Activated gamma-delta T cell (primary cell): ENCODE measurements around the gene GSTM4.

Experiments
- DNase-seq: peaks from one replicate; lab custom pipeline; 2025; lab: John Stamatoyannopoulos, UW

The GSTM4 gene

DNA sequence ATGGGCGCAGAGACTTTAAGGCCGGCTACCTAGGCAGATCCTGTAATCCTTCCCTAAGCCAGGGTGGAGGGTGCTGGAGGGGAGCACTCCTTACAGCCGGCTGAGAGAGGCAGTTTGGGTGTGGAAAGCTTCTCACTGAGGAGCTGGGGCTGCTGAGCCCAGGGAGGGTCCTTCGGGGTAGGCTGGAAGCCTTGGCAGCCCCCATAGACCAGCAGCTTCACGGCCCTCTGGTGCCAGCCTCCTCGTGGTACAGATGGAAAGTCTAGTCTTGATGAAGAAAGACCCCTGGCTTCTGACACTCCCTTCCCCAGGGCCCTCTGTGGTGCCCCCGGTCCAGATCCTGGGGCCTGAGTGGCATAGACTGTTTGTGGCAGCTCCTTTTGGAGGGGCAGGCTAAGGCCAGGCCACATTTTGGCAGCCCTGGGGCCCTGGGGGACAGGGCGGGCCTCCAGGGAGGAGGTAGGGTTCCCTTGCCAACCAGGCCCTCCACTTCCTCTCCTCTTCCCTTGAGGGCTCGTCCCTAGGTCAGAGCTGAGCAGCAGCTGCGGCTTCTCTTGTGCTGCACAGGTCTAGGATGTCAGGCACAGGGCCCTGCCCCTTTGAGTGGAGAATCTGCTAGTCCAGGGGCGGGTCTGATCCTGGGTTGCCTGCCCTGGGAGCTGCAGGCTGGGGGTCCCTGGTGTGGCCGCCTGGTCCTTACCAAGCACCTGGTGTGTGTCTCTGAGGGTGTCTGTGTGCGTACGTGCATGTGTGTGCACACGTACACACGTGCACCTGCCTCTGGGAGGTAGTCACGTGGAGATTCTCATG is 31.5 kb upstream of the GSTM4 start:
- DNase-seq, result no peak

- DNase-seq, result no peak
These were observed 30.7 kb upstream of the GSTM4 start for GRCh38 chr1:109625176-109625575.

DNA sequence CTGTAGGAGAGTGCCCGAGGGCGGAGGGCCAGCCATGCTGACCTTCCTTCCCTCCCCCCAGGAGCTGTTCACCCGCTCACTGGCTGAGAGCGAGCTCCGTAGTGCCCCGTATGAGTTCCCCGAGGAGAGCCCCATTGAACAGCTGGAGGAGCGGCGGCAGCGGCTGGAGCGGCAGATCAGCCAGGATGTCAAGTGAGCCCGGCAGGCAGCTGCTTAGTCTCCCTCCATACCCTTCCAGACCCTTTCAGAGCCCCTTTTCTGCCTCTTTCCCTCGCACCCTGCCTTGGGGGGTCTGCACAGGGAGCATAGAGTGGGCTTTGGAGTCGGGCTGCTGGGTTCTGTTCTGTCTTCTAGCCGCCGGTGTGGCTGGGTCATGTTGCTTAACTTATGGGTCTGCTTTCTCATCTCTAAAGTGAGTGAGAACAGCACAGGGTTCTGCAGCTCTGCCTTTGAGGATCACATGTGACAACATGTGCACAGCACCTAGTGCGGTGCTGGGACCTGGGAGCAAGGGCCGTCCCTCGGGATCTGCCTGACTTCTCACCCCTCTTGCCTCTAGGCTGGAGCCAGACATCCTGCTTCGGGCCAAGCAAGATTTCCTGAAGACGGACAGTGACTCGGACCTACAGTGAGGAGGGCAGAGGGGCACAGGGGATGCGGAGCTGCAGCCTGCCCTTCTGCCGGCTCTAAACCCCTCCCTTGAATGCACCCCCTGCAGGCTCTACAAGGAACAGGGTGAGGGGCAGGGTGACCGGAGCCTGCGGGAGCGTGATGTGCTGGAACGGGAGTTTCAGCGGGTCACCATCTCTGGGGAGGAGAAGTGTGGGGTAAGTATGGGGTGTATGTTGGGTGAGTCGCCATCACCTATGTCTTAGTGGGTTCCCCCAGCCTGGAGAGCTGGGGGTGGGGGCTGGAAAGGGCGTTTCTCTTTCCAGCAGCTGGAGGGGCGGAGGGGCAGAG is 30.0 kb upstream of the GSTM4 start:
- no peak for DNase-seq

GRCh38 chr1:109626682-109627408 is 29.1 kb upstream of the GSTM4 start:
- DNase-seq, result no peak

GRCh38 chr1:109627692-109628399 is 28.1 kb upstream of the GSTM4 start:
- DNase-seq, result no peak

DNA sequence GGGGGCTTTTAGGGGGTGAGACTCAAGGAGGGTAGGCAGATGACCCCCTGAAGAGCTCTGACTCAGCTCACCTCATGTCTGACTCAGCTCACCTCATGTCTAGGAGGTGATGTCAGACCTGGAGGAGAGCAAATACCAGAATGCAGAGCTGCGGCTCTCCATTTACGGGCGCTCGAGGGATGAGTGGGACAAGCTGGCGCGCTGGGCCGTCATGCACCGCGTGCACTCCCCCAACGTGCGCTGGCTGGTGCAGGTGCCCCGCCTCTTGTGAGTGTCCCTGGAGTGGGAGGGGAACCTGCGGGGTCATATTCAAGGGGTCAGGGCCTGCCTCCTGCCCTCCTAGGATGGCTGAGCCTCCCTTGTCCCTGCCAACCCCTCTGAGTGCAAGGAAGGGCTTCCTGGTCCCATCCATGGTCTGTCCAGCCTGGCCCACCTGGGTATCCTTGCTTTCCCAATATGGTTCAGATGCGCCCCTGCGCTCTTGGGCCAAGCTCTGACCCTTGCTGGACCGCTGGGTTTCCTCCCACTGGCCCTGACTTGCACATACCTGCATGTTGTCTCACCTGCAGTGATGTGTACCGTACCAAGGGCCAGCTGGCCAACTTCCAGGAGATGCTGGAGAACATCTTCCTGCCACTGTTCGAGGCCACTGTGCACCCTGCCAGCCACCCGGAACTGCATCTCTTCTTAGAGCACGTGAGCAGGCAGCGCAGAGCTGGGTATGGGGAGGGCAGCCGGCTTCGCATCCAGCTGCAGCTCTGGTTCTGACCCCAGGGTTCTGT is 27.2 kb upstream of the GSTM4 start:
- no peak for DNase-seq

DNA sequence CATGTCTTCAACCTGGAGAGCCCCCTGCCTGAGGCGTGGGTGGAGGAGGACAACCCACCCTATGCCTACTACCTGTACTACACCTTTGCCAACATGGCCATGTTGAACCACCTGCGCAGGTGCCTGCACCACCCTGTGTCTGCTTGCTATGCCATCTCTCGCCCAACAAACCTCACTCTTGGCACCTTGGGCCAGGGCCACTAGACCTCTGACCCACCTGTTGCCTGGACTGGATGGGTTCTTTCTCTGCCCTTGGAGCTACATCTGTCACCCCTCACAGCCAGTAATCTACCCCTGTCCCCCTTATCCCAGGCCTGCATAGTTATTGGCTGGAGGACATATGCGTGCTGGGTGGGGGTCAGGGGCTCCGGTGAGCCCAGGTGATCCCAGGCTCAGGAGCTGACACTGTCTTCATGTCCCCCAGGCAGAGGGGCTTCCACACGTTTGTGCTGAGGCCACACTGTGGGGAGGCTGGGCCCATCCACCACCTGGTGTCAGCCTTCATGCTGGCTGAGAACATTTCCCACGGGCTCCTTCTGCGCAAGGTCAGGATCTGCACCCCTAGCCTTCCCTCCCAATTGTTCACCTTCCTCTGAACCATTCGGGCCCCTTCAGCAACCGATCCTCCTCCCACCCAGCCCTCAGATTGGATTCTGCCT is 26.4 kb upstream of the GSTM4 start:
- no peak for DNase-seq

GRCh38 chr1:109630081-109630897 is 25.6 kb upstream of the GSTM4 start:
- DNase-seq, result no peak

GRCh38 chr1:109630898-109631512 is 24.9 kb upstream of the GSTM4 start:
- no peak for DNase-seq

GRCh38 chr1:109631513-109632505 is 24.1 kb upstream of the GSTM4 start:
- DNase-seq, result no peak

DNA sequence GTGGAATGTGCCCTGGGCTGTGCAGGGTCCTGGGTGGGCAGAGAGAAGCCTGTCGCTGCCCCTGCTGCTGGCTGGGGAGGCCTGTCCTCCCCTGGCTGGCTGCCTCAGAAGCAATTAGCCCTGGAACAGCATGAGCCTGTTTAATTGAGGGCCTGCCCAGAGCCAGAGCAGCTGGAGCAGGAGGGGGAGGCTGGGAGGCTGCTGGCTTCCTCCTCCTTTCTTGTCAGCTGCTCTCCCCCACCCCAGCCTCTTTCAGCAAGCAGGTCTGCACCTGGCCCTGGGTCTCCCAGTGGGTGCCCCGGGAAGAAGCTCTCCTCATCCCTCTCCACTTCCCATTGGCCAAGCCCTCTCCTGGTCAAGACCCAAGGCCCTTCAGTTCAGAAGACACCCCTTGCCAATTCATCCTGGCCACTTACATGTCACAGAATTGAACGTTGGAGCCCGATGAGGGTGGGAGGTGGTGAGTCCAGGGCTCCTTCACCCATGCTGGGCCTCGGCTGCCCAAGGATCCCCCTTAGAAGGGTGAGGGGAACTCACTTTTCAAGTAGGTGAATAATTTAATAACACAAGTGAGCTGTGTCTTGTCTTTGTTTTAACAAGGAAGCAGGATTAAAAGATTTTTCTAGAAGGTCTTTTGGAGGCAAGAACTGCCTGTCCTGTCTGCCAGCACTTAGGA is 23.1 kb upstream of the GSTM4 start:
- no peak for DNase-seq

DNA sequence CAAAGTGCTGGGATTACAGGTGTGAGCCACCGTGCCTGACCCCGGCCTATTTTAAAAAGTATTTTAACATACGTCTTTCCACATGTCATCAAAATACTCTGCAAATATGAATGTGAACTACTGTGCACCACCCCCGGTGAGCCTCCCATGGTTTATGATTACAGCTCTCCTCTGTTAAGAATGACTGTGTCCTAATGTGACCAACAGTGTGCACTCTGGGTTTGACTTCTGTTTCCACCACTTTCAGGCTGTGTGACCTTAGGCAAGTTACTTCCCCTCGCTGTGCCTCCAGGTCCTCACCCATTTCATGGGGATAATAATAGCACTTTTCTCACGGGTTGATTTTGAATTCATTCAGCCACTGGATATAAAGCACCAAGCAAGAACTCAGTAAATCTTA is 21.6 kb upstream of the GSTM4 start:
- no peak for DNase-seq

DNA sequence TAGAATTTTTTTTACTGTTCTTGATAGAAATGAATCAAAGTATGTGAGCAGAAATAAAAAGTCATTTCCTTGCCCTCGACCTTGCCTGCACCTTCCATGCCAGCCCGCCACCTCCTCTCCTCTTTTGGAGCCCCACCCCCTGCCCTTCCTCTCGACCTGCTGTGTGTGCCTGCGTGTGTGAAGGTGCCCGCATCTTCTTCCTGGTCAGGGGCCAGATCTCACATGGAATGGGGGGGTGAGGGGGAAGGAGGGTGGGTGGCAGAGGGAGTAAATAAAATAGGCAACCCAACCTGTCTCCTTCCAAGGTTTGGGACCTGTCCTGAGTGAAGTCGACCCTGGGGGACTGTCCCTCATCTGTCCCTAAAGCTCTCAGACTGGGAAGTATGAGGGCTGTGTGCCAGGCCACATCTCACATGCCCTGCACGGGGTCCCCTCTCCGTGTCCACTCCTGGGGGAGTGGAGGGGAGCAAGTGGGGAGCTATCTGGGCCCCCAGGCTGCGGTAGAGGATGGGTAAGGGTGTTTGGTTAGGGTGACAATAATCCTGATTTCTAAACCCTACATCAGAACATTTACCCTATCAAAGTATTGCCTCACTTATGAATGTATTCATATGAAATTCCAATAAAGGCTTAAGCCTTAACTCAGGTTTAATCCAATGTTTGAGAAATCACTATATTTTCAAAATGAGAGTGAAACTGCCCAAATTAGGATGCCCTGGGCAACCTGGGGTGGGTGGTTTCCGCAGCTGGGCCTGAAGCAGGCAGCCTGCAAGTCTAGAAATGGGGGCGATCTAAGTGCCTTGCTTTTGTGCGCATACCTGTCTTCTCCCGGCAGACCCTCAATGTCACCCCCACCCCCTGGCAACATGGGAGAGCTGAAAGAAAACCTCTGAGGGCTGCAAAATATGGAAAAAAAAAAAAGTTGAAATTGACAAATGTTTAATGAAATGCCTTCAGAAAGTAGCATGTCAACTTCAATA is 20.8 kb upstream of the GSTM4 start:
- DNase-seq, result no peak

DNA sequence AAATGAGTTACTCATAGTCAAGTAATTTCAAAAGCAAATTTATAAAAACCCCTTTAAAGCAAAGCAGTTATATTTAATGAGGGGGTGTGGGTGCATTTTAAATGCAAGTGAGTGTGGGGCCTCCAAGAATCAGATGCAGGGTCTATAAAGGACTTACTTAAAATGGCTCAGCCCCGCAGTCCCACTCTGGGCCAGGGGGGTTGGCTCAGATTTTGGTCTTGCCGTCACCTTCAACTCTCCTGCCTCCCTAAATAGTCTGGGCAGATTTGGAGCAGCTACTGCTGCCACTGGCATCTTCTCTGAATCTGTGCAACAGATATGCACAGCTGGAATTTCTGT is 20.1 kb upstream of the GSTM4 start:
- no peak for DNase-seq

DNA sequence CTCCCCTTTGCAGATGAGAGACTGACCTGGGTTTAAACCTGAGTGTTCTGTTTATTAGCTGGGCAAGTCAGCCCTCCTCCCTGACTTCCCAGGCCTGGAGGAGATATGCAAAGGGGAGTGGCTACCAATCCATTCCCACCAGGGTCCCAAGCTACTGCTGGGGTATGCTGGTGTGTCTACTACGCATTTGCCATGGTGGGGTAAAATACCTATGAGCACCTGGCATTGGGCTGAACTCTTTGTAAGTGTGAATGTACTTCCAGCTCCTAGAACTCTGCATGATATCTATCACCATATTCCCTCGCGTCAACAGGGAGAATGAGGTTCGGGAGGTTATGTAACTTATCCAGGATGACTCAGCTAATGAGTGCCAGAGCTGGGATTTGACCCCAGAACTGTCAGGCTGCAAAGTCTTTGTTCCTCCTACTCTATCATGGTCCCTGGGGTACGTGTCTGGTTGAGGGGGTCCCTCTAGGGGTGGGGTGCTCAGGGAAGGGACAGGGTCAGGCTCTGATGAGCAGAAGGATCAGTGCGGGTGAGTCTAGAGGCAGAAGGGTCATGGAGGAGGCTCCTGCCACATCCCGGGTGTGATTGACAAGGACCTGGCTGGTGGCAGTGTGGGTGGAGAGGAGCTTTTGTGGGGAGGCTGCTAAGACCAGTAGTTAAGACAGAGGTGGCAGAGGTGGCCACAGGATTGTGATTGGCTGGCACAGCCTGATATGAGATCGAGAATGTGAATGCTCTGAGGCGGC is 19.5 kb upstream of the GSTM4 start:
- no peak for DNase-seq
